NCI-H1417 treated with DMSO at 0.1 percent for 48 hours (cell line): Measurements from ENCODE around the gene FTO.

Source experiments
- DNase-seq: peaks from one replicate; lab custom pipeline; 2025; lab: John Stamatoyannopoulos, UW

The FTO gene

GRCh38 chr16:53937161-53937880 lies 233.4 kb downstream of the FTO start:
- no peak for DNase-seq

- no peak for DNase-seq
Measured at GRCh38 chr16:53944025-53944424, 240.1 kb downstream of the FTO start.

- DNase-seq, result no peak
Measured at GRCh38 chr16:53945996-53946395, 242.0 kb downstream of the FTO start.

GRCh38 chr16:53946746-53947386 lies 242.9 kb downstream of the FTO start:
- DNase-seq, result peak; percentile 76

- no peak for DNase-seq
Measured at GRCh38 chr16:53947642-53948041, 243.7 kb downstream of the FTO start.

- no peak for DNase-seq
Measured at GRCh38 chr16:53948326-53948725, 244.4 kb downstream of the FTO start.

- DNase-seq, result no peak
Measured at GRCh38 chr16:53948734-53949430, 244.9 kb downstream of the FTO start.

- DNase-seq, result no peak
Measured at GRCh38 chr16:53949715-53950410, 245.9 kb downstream of the FTO start.

GRCh38 chr16:53950677-53951076 lies 246.7 kb downstream of the FTO start:
- DNase-seq, result peak; percentile 82

- DNase-seq, result no peak
Measured at GRCh38 chr16:53952215-53953208, 248.6 kb downstream of the FTO start.

GRCh38 chr16:53953336-53953735 lies 249.4 kb downstream of the FTO start:
- no peak for DNase-seq

- no peak for DNase-seq
Measured at GRCh38 chr16:53955221-53955875, 251.4 kb downstream of the FTO start.

- DNase-seq, result no peak
Measured at GRCh38 chr16:53958341-53958880, 254.5 kb downstream of the FTO start.

GRCh38 chr16:53960050-53960812 lies 256.3 kb downstream of the FTO start:
- no peak for DNase-seq

- no peak for DNase-seq
Measured at GRCh38 chr16:53960954-53961616, 257.1 kb downstream of the FTO start.

- DNase-seq, result no peak
Measured at GRCh38 chr16:53962041-53962440, 258.1 kb downstream of the FTO start.

- no peak for DNase-seq
Measured at GRCh38 chr16:53964145-53964790, 260.3 kb downstream of the FTO start.

GRCh38 chr16:53966821-53967571 lies 263.0 kb downstream of the FTO start:
- no peak for DNase-seq
